Midbrain (tissue), 1 donor: ENCODE measurements around the gene TMTC3.
"Not testable (repeated sequence)": the region's sequence is repeated elsewhere in the genome, so short reads cannot be mapped to it uniquely, and the experiment has no call there.

Source experiments
- DNase-seq: peaks from one replicate; lab custom pipeline; 2025; lab: John Stamatoyannopoulos, UW

TMTC3 gene

DNA sequence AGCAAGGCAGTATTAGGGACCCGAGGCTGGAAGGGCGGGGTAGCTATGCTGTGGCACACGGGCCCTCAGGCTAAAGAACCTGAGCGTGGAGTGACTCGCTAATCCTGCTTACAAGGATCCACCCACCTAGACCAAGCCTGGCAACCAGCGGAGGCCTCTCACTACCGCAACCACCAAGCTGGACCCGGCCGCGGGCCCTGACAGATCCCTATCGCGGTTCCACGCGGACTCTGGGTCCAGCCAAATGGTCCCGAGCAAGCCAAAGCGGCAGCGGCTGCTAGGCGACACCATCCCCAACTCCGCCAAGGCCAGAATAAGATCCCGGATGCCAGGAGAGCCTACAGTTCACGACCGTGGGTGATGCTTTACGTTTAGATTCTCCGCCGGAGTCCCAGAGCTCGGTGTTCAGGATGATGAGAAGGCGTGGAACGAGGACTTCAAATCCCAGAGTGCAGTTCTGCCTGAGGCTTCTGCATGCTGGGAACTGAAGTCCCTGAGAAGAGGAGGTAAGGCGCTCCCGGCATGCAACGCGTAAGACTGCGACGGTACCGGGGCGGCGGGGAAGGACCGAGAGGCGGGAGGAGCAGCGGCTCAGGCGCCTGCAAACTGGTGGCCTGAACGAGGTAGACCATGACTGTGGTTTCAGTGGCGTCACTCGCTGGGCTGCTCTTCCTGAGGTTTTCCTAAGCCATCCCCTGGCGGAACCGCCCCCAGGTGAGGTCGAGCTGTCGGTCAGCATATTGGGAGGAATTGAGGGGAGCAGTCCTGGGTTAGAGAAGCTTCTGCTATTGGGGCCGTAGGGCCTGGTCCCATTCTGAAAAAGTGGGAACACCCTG lies at the start of gene TMTC3, which contains the start of gene CEP290:
Gene TMTC3, plus strand, starts transcription at position 534 of the 836 bp plus-strand sequence. CDS start 6,009 bp downstream, outside the sequence.
Gene CEP290, minus strand, starts transcription at position 315 of the 836 bp plus-strand sequence. CDS start 781 bp downstream, outside the sequence.
- peak; percentile 99 for DNase-seq

DNA sequence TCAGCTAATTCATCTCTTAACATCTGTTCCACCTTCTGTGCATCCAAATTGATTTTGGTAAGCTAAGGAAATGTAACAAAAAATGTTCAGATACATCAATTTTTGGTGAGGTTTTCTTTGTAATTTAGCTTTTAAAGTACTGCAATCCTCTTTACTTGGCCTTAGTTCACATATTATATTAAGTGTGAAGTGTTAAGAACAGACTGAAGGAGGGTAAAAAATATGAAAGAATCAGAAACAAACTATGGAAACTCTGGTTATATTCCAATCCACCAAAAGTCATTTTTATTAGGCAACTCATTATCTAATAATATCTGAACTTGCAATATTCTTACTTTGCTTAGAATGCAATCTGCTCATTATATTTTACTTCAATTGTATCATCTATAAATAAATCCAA lies 49.3 kb upstream of the TMTC3 start:
- no peak for DNase-seq

DNA sequence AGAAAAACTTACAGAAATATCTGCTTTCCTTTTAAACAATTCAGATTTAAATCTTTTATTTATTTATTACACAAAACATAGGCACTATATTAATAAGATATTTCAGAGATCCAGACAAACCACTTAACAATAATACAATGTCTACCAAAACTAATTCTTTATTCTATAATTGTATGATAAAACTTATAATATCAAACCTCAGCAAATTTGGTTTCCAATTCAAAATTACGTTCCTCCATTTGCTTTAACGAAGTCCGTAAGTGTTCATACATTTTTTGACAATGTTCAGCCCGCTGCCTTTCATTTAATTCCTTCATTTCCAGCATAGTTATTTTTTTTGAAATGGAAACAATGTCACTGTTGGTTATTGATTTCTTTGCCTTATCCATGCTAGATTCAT lies 48.5 kb upstream of the TMTC3 start:
- DNase-seq, result no peak

DNA sequence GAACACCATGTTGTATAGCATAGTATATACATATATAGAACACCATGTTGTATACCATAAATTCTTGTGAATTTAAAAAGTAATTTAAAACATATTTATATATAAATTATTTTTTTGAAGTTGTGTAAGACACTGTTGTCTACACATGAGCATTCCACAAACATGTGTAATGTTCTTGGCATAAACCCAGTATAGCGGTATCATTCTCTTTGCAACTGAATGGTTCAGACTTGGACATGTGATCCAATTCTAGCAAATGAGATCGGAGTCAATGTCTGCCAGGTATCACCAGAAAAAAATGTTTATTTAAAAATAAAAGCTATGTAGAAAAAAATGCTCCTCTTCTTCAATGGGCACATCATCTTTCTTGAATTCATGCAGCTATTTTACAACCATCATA lies 34.1 kb upstream of the TMTC3 start:
- no peak for DNase-seq

DNA sequence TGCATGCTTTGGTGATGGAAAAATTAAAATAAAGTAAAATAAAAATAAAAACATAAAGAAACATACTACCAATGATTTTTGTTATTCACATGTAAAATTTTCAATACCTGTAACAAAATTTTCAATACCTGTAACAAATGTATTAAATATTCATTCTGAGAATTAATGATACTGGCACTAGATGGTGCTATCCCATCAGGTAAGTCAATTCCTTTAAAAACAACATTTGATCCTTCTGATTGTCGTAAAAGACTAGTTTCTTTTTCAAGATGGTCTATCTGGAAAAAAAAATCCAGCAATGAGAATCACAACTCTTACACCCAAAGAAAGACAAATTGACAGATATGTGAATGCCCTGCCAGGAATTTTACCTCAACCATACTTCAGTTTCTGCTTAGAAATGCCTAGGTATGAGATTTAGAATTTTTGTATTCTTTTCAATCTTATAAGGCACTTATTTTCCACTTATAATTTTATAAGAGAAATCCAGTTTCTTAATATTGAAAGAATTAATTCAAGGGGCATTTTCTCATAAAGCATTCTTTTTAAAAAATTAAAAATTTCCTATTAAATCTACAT lies 30.9 kb upstream of the TMTC3 start:
- no peak for DNase-seq

DNA sequence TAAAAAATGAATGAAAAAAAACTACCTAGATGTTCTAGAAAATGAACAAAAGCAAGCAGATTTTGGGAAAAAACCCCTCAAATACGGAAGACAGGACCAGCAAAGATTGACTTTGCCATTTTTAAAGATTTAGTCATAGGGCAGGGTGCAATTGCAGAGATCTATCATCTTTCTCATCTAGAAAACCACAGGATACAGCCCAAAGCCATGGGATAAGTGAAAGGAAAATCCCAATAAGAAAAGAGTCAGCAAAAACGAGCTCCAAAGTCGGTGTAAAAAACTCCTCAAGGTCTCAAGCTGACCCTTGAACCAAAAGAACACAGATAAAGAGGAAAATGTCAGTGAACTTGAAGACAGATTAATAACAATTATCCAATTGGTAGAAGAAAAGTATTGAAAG lies 28.2 kb upstream of the TMTC3 start:
- DNase-seq, result no peak

DNA sequence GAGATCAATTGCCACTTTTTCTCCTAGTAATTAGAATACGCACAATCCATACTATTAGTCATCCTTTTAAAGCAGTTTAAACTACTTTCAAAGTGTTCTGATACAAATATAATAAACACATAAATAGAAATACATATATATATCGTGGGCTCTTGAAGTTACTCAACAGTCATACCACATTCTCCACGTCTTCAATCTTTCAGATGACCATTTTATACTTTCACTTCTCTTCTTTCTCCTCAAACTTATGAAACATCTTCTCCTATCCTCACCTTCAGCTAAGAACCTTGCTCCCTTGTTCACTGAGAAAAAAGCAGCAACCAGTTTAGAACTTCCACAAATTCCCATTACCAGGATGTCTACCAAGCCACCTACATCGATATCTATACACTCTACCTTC lies 19.4 kb upstream of the TMTC3 start:
- DNase-seq, result no peak

DNA sequence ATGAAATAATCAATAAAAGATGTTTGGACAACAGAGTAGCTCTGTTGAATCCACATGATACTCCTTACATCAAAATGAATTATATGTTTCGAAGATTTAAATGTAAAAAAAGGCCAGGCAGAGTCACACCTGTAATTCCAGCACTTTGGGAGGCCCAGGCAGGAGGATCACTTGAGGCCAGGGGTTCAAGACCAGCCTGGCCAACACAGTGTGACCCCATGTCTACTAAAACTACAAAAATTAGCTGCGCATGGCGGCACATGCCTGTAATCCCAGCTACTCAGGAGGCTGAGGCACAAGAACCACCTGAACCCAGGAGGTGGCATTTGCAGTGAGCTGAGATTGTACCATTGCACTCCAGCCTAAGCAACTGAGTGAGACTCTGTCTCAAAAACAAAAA lies 15.0 kb upstream of the TMTC3 start:
- DNase-seq, result no peak

DNA sequence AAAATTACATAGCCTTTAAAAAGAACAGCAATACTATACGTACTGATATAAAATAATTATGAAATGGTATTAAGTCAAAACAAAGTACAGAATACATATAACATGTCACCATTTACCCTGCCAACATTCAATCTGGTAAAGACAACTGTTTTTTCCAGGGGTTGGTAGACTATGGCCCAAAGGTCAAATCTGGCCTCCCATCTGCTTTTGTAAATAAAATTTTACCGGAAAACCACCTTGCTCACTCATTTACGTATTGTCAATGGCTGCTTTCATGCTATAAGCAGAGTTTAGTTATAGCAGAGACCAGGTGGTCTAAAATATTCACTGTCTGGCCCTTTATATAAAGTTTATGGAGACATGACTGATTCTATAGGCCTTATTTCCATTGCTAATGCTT lies 14.3 kb upstream of the TMTC3 start:
- no peak for DNase-seq

DNA sequence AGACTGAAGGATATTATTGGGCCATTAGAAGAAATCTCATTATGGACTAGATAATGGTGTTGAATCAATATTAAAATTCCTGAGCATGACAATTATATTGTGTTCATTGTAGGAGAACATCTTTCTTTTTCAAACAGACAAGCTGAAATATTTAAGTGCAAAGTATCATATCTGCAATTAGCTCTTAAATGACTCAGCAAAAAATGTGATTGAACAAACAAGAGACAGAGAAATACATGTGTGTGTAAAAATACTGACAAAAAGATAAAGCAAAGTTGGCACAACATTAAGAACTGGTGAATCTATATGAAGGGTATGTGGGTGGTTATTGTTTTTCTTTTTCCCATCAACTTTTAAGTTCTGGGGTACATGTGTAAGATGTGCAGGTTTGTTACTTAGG lies 9.7 kb upstream of the TMTC3 start:
- DNase-seq, result no peak

DNA sequence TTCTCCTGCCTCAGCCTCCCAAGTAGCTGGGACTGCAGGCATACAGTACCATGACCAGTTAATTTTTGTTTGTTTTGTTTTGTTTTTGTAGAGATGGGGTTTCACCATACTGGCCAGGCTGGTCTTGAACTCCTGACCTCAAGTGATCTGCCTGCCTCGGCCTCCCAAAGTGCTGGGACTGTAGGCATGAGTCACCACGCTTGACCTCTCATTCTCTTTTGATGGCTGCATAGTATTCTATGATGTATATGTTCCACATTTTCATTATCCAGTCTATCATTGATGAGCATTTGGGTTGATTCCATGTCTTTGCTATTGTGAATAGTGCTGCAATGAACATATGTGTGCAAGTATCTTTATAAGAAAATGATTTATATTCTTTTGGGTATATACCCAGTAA lies 8.9 kb upstream of the TMTC3 start:
- not testable (repeated sequence) for DNase-seq

DNA sequence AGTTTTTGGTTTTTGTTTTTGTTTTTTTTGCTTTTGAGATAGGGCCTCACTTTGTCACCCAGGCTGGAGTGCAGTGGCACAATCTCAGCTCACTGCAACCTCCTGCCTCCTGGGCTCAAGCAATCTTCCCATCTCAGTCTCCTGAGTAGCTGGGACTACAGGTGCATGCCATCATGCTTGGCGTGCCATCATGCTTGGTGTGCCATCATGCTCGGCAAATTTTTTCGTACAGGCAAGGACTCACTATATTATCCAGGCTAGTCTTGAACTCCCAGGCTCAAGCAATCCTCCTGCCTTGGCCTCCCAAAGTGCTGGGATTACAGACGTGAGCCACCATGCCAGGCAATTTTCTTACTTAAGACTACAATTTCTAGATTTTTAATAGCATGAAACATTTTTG lies 2.4 kb upstream of the TMTC3 start:
- DNase-seq, result not testable (repeated sequence)

DNA sequence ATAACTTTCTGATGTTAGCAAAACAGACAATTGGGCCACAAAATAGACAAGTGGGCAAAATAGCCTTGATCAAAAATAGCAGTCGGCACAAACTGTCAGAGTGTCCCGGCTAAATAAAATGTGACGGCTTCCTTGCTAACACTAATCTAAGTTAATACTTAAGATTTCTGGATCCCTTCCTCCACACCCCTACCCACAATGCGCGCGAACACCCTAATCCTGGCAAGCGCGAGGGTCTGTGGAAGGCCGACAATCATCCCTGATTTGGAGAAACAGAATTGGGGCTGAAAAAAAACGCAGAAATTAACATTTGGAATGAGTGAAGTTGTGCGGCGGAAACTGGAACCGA lies 708 bp upstream of the TMTC3 start:
- DNase-seq, result no peak

DNA sequence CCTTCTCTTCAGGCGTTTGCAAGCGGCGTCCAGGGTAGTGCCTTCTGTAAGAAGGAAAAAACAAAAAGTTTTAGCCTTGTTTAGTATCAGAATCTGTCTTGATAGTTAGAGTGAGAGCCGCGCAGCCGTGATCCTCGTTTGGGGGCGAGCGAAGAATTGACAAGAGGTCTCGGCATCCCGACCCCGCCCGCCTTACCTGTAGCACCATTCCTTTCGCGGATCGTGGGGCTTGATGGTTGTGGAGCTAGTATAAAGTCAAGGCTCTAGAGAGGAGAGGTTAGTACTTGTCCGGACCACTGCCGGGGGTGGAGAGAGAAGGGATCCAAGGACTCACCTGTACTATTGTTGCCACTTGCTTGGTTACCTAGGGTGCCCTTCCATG lies 494 bp downstream of the TMTC3 start:
- no peak for DNase-seq

DNA sequence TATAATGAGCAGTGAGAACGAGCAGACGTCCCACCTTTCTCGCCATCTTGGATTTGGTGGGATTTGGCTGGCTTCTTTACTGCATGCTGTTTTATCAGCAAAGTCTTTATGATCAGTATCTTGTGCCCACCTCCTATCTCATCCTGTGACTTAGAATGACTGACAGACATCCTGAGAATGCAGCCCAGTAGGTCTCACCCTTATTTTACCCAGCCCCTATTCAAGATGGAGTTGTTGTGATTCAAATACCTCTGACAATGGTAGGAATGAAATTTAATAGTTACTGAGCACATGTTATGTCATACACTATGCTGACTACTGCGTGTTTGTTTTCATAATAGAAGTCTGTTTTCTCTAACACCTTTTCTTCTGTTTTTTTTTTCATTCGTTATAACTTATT lies 1.9 kb downstream of the TMTC3 start:
- no peak for DNase-seq

DNA sequence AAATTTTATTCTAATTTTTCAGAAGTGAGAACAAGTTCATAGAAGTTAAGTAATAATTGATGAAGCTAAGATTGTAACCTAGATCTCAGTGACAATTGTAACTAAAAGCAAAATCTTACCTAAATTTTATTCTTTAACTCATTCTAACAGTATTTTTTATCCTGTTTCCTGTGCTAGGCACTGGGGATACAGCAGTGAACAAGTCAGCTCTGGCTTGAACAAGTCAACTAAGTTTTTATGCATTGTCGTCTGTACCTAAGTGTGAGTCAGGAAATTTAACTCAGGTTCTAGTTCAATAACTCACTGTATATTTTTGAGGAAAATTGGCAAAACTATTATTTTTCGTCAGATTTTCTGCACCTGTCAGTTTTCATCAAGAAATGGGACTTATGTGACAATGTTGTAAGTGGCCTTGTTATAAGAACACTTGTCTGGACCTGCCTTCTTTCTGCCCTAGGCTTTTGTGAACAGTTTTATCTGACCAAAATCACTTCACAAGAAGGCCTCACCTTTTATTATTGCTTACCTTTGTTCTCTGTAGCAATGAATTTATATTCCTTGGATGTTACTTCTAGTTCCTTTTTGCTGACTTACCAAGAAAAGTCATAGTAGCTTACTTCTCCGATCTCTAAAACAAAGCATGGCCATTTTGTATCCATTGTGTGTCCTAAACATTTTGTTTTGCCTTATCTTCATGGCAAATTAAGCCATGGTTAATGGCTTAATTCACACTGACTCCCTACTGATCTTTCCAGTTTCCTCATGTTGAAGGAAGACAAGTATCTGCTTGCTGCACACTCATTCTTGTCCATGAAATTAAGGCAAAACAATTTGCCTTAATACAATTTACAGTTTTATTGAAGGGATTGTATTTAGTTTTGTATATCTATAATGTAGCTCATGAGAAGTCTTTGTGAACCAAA lies 2.7 kb downstream of the TMTC3 start:
- DNase-seq, result no peak

DNA sequence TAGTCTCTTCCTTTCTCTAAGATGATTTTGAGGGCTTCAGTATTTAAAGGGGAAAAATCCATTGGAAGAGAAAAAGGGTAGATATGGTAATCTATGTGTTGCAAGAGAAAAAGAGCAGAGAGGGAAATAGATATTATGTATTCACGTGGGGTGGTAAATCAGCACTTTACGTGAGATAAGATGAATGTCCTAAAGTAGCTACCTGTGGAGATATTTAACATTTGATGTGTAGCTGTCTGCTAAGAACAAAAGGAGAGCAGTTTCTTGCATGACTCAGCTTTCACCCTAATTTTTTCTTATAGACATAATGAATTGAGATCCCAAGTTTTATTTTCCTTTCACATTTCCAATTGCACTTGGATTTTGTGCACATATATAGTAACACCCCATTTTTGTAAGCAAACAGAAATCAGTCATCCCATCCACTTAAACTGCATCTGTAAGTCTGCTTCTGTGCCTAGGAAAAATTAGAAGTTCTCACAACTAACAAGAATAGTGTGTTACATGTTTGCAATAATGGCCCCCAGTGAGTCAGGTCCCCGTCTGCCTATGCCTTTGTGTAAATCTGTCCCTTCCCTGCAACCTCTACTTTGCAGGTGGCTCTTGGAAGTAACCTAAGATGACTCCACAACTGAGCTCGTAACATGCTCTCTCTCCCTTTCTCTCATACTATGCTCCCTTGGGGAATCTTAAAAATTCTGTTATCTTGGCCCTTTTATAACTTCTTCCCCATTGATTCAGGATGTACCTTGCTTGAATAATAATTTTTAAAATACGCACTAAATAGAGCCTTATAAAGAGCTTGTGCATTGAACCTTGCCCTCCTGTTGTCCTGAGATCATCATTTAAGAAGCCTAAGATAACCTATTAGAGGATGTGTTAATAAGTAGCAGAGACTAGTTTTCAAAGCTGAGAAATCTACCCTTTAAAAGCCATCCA lies 3.7 kb downstream of the TMTC3 start:
- DNase-seq, result no peak

DNA sequence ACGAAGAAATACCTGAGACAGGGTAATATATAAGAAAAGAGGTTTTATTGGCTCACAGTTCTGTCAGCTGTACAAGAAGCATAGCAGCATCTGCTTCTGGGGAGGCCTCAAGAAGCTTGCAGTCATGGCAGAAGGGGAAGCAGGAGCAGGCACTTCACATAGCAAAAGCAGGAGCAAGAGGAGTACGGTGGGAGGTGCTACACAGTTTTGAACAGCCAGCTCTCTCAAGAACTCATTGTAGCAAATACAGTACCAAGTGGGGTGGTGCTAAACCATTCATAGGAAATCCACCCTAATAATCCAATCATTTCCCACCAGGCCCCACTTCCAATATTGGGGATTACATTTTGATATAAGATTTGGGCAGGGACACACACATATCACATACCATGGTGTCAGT lies 8.0 kb downstream of the TMTC3 start:
- no peak for DNase-seq

DNA sequence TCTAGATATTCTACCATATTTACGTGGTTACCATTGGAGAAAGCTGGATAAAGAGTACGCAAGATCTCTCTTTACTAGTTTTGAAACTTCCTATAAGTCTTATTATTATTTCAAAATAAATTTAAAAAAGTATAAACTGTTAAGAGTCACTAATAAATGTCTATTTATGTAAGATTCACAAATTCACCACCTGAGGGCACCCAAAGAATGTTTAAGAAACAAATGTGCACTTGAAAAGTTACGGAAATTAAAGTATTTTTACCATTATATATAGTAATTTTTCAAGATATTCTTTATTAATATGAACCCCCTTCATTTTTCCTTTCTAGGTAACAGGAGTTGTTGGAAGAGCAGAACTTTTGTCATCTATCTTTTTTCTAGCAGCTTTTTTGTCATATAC lies 11.9 kb downstream of the TMTC3 start:
- no peak for DNase-seq

DNA sequence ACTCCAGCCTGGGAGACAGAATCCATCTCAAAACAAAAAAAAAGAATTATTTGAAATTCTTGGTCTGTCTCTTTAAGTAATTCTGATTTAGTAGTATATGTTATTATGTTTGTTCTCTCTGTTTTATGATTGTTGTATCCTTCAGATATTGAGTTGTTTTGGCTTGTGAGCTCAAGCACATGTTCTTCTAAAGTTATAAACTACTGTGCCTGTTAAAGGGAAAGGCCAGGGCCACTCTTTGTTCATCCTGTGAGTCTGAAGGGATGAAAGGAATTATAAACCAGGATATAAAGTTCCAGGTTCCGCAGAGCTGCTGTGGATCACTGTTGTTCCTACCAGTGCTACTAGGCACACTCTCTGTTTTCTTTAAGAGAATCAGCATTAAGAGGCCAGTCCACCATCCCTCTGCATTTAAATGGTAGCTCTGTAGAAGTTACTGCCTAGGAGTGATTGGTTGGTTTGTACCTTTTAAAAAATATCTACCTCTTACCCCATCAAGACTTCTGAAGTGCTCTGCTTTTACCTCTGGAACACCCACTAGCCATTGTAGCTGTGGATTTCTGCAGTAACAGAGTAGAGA lies 14.1 kb downstream of the TMTC3 start:
- DNase-seq, result no peak

DNA sequence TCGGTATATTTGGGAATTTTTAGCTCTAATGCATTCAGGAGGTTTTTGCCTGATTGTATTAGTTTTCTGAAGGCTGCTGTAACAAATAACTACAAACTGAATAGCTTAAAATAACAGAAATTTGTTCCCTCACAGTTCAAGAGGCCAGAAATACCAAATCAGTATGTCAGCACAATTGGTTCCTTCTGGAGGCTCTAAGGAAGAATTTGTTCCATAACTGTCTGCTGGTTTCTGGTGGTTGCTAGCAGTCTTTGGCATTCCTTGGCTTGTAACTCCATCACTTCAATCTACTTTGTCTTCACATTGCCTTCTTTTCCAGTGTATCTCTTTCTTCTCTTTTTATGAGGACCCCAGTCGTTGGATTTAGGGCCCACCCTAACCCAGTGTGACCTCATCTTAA lies 21.3 kb downstream of the TMTC3 start:
- no peak for DNase-seq
